ENCODE measurements around the gene C10orf67. TPM values are rescaled to one million over a fixed set of nuclear protein-coding genes. Genes with fewer than 3 reads are reported as not detected.

C10orf67 gene
- total RNA-seq, 2 donors from 2014 or later: not detected

DNA sequence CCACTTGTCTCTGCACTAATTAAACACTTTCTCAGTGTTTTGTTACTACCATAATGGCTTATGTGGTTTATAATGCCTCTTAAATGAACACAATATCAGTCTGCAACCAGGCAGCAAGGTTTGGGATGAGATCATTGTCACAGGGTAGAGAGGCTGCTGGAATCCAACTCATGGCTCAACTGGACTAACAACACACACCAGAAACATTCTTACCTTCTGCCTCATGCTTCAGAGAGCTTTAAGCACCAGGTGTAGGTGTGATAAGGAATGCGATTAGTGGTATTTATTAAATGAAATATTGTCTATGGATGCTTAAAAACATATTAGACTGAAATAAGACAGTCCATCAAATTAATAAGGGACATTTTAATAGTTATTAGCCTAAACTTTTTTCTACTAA, 127.1 kb downstream of the C10orf67 start:
- intact Hi-C loops (cut with DNase I): no loop called here
- Histone ChIP-seq H3K36me3 (no peaks in the 10 kb centered on the region), H3K4me3 (no peak overlapping the region), H3K27ac (no peak overlapping the region), H3K9ac (ENCODE audit: low read depth in 2 of 2, low read length in 2 of 2) (no peak overlapping the region), H3K9me3 (no peaks in the 10 kb centered on the region), H3K27me3 (no peaks in the 10 kb centered on the region), H3K4me1 (no peaks in the 10 kb centered on the region)
- no peak for DNase-seq
- TF ChIP-seq, protein P1, sequence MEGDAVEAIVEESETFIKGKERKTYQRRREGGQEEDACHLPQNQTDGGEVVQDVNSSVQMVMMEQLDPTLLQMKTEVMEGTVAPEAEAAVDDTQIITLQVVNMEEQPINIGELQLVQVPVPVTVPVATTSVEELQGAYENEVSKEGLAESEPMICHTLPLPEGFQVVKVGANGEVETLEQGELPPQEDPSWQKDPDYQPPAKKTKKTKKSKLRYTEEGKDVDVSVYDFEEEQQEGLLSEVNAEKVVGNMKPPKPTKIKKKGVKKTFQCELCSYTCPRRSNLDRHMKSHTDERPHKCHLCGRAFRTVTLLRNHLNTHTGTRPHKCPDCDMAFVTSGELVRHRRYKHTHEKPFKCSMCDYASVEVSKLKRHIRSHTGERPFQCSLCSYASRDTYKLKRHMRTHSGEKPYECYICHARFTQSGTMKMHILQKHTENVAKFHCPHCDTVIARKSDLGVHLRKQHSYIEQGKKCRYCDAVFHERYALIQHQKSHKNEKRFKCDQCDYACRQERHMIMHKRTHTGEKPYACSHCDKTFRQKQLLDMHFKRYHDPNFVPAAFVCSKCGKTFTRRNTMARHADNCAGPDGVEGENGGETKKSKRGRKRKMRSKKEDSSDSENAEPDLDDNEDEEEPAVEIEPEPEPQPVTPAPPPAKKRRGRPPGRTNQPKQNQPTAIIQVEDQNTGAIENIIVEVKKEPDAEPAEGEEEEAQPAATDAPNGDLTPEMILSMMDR (IDR thresholded peaks at IDR 0.05): no peak

GRCh38 chr10:23205972-23206642, 138.5 kb downstream of the C10orf67 start:
- Histone ChIP-seq H3K9ac (ENCODE audit: low read depth in 2 of 2, low read length in 2 of 2) (no peak overlapping the region), H3K4me3 (no peak overlapping the region), H3K27ac (no peak overlapping the region), H3K36me3 (no peaks in the 10 kb centered on the region), H3K27me3 (peaks cover under 1% of the 10 kb centered on the region), H3K4me1 (no peaks in the 10 kb centered on the region), H3K9me3 (no peaks in the 10 kb centered on the region)
- DNase-seq: no peak
- intact Hi-C loops (cut with DNase I): no loop called here
- TF ChIP-seq, protein P1 (IDR thresholded peaks at IDR 0.05): no peak

- no peaks in the 10 kb centered on the region for H3K36me3 ChIP-seq
- peaks cover 11% of the 10 kb centered on the region for H3K27me3 ChIP-seq
- no peak overlapping the region for H3K9ac ChIP-seq (ENCODE audit: low read depth in 2 of 2, low read length in 2 of 2)
- no peaks in the 10 kb centered on the region for H3K4me1 ChIP-seq
- H3K27ac ChIP-seq: no peak overlapping the region
- H3K9me3 ChIP-seq: no peaks in the 10 kb centered on the region
- intact Hi-C loops (cut with DNase I): no loop called here
- DNase-seq: no peak
- TF ChIP-seq, protein P1 (IDR thresholded peaks at IDR 0.05): no peak
- no peak overlapping the region for H3K4me3 ChIP-seq
Observed at GRCh38 chr10:23204773-23205172, 139.8 kb downstream of the C10orf67 start.

DNA sequence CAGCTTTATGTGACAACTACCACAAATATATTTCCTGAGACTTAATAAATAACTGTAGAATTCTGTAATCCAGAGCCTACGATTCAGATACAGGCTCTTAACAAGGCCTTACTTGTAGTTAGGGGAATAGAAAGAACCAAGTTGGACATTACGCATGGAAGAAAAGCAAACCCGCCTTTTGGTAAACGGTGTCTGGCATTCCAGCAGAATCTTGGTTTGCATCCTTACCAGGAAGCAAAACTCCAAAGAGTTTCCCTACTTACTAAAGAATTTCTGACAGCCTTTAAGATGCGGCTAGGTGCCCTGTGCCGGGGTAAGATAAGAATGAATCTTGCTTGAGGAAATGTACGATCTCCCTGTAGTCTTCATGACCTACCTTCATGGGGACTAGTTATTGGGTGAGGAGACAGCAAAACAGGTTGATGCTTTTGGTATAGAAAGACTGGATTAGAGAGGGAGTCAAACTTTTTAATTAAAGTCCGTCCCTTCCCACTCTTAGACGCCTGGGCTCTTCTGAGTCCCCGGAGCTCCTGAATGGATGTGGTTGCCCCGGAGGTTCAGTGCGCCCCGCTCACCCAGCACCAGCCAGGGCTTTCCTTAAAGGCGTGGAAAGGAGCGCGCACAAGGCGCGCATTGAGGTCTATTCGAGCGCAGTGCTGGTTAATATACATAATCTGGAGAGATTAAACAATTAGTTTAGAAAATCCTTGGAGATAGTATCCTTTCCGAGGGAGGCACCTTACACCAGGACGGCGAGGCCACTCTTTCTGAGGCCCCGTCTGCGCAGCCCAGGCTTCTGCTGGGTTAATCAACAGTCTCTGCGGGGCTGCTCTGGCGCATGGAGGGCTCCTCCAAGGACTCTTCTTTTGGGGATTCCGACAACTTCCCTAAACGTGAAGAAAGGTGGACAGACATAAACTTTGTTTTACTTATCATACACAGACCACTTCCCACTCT, 140.9 kb downstream of the C10orf67 start:
- TF ChIP-seq, protein P1 (IDR thresholded peaks at IDR 0.05): no peak
- H3K27me3 ChIP-seq: peaks cover 22% of the 10 kb centered on the region

DNA sequence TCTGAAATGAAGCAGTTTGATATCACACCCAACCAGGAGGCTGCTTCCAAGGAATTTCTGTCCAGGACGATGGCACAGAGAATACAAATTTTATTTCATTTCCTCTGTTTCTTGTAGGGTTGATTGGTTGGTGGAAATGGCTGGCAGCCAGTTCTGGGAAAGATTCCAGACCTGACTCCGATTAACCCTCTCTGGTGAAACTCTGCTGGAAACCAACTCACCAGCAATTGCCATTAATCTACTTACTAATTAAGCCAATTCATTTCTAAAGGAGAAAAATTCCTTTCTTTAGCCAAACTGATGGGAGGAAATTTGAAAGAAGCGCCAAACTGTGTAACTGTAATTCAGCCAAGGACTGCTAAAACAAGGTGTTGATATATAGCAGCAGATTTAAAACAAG, 141.8 kb downstream of the C10orf67 start:
- Histone ChIP-seq H3K27ac (no peak overlapping the region), H3K4me1 (no peaks in the 10 kb centered on the region), H3K4me3 (no peak overlapping the region), H3K27me3 (peaks cover 28% of the 10 kb centered on the region), H3K36me3 (no peaks in the 10 kb centered on the region), H3K9ac (ENCODE audit: low read depth in 2 of 2, low read length in 2 of 2) (no peak overlapping the region), H3K9me3 (no peaks in the 10 kb centered on the region)
- TF ChIP-seq, protein P1 (IDR thresholded peaks at IDR 0.05): no peak
- no peak for DNase-seq
- intact Hi-C loops (cut with DNase I): no loop called here

More for the DNA sequence above, 140.9 kb downstream of the C10orf67 start:
- Histone ChIP-seq H3K9ac (ENCODE audit: low read depth in 2 of 2, low read length in 2 of 2) (no peak overlapping the region), H3K9me3 (no peaks in the 10 kb centered on the region), H3K27ac (no peak overlapping the region), H3K4me1 (no peaks in the 10 kb centered on the region), H3K36me3 (no peaks in the 10 kb centered on the region), H3K4me3 (no peak overlapping the region)
- intact Hi-C loops (cut with DNase I): no loop called here
- DNase-seq: no peak

All from colonic mucosa (tissue), 4 donors.